H1 (cell line): Measurements from ENCODE around the gene QSOX2. TPM values are rescaled to one million over a fixed set of nuclear protein-coding genes. Genes with fewer than 3 reads are reported as not detected.

ENCODE experiments used
- CTCF ChIA-PET: fragments of 300-600 bp; sonication (Branson Sonifier 250); formaldehyde crosslinking; loops from one replicate; lab custom pipeline; 2021; ENCODE audit not compliant: partially characterized antibody; lab: Charles Lee
- POLR2A ChIA-PET: fragments of 300-600 bp; sonication (Branson Sonifier 250); formaldehyde crosslinking; loops from one replicate; lab custom pipeline; 2021; ENCODE audit warnings: inconsistent platforms; ENCODE audit not compliant: partially characterized antibody; lab: Charles Lee
- DNase-seq, 2 experiments: peaks; one replicate each; pipeline versions ENCODE4 v3.0.0 to v3.0.0-alpha.2; 2010 to 2022; ENCODE audit warnings: low spot score in 2 of 2, low read depth in 1 of 2, mixed read lengths in 1 of 2
- FAIRE-seq: peaks from 2 replicates; lab custom pipeline; 2011; peaks lifted over from hg19 to GRCh38; lab: Jason Lieb, UNC
- H2AFZ ChIP-seq: 2 replicates; pipeline ENCODE4 v1.8.1; 2012; ENCODE audit warnings: low read length, inconsistent platforms
- H2AK5ac ChIP-seq: 2 replicates; pipeline ENCODE4 v1.6.1; 2013; ENCODE audit warnings: low read depth, low read length
- H2BK120ac ChIP-seq: replicated peaks from 2 replicates; pipeline ENCODE3; 2013; ENCODE audit warnings: low read depth, low read length, inconsistent platforms
- H2BK12ac ChIP-seq: 2 replicates; pipeline ENCODE4 v1.6.1; 2013; ENCODE audit warnings: low read depth, low read length
- H2BK15ac ChIP-seq: 2 replicates; pipeline ENCODE4 v1.6.1; 2013; ENCODE audit warnings: low read length
- H2BK20ac ChIP-seq: 2 replicates; pipeline ENCODE4 v1.6.1; 2013; ENCODE audit warnings: low read length
- H2BK5ac ChIP-seq: 2 replicates; pipeline ENCODE4 v1.6.1; 2013; ENCODE audit warnings: low read depth, low read length
- H3K14ac ChIP-seq: 2 replicates; pipeline ENCODE4 v1.6.1; 2013; ENCODE audit warnings: inconsistent platforms; ENCODE audit not compliant: insufficient read length
- H3K18ac ChIP-seq: 2 replicates; pipeline ENCODE4 v1.6.1; 2013; ENCODE audit warnings: low read length; ENCODE audit errors: extremely low read depth
- H3K23ac ChIP-seq: 2 replicates; pipeline ENCODE4 v1.6.1; 2013; ENCODE audit warnings: inconsistent platforms; ENCODE audit not compliant: insufficient read length
- H3K23me2 ChIP-seq: 2 replicates; pipeline ENCODE4 v1.6.1; 2013; ENCODE audit warnings: low read depth, low read length
- H3K27ac ChIP-seq: 2 replicates; pipeline ENCODE4 v1.6.1; 2011; ENCODE audit warnings: low read depth, low read length, inconsistent platforms
- H3K27me3 ChIP-seq, 4 experiments: replicated peaks in 1 of 4; 1 replicate in 1 of 4; 2 replicates in 3 of 4; pipeline versions ENCODE4 v1.6.1 to v1.8.1; 2011 to 2013; ENCODE audit warnings: low read length in 3 of 4, mild to moderate bottlenecking in 3 of 4, inconsistent platforms in 2 of 4, mixed read lengths in 2 of 4, moderate library complexity in 1 of 4; ENCODE audit not compliant: control insufficient read depth in 3 of 4, insufficient read depth in 3 of 4; ENCODE audit errors: extremely low read depth in 1 of 4
- H3K36me3 ChIP-seq, 4 experiments: 2 replicates each; pipeline versions ENCODE4 v1.6.1 to v1.8.1; 2011 to 2013; ENCODE audit warnings: mild to moderate bottlenecking in 4 of 4, low read length in 3 of 4, moderate library complexity in 2 of 4, control low read depth in 1 of 4, inconsistent platforms in 1 of 4; ENCODE audit not compliant: insufficient read depth in 4 of 4, control insufficient read depth in 2 of 4
- H3K4ac ChIP-seq: replicated peaks from 2 replicates; pipeline ENCODE3; 2013; ENCODE audit warnings: low read length, low read depth, mixed read lengths, inconsistent platforms; ENCODE audit not compliant: insufficient read length
- H3K4me1 ChIP-seq, 4 experiments: replicated peaks in 1 of 4; 1 replicate in 1 of 4; 2 replicates in 3 of 4; pipeline versions ENCODE4 v1.6.1 to v1.8.1; 2011 to 2013; ENCODE audit warnings: low read length in 3 of 4, inconsistent platforms in 2 of 4, mixed read lengths in 1 of 4; ENCODE audit not compliant: insufficient read depth in 4 of 4, control insufficient read depth in 3 of 4
- H3K4me2 ChIP-seq, 2 experiments: 2 replicates each; pipeline versions ENCODE4 v1.6.1 to v1.8.1; 2011 to 2013; ENCODE audit warnings: low read depth in 2 of 2, low read length in 2 of 2, control low read depth in 1 of 2, inconsistent platforms in 1 of 2, mild to moderate bottlenecking in 1 of 2; ENCODE audit not compliant: insufficient read depth in 1 of 2
- H3K4me3 ChIP-seq, 4 experiments: fragments of 200-600, 300-600 bp in 1 of 4; sonication (generic), shearing (Covaris generic), sonication (Bioruptor Twin) in 1 of 4; 2 replicates each; pipeline versions ENCODE4 v1.5.1 to v1.8.1; 2011 to 2016; ENCODE audit warnings: low read length in 4 of 4, low read depth in 3 of 4, control low read depth in 2 of 4, inconsistent platforms in 2 of 4, mild to moderate bottlenecking in 2 of 4, mixed read lengths in 1 of 4, moderate library complexity in 1 of 4; ENCODE audit not compliant: insufficient read depth in 2 of 4; ENCODE audit errors: extremely low read depth in 1 of 4
- H3K56ac ChIP-seq: replicated peaks from 2 replicates; pipeline ENCODE3; 2013; ENCODE audit warnings: low read depth, mild to moderate bottlenecking, mixed read lengths, low read length, inconsistent platforms; ENCODE audit not compliant: insufficient read length
- H3K79me1 ChIP-seq: 2 replicates; pipeline ENCODE4 v1.6.1; 2013; ENCODE audit warnings: low read depth, low read length, control low read depth
- H3K79me2 ChIP-seq, 2 experiments: 2 replicates each; pipeline versions ENCODE4 v1.6.1 to v1.8.1; 2012 to 2013; ENCODE audit warnings: low read length in 2 of 2, mild to moderate bottlenecking in 2 of 2, inconsistent platforms in 1 of 2; ENCODE audit not compliant: insufficient read depth in 2 of 2, control insufficient read depth in 1 of 2
- H3K9ac ChIP-seq, 4 experiments: replicated peaks in 1 of 4; 1 replicate in 1 of 4; 2 replicates in 3 of 4; pipeline versions ENCODE4 v1.6.1 to v1.8.1; 2011 to 2013; ENCODE audit warnings: low read depth in 3 of 4, low read length in 3 of 4, control low read depth in 2 of 4, mild to moderate bottlenecking in 2 of 4, moderate library complexity in 2 of 4, inconsistent platforms in 1 of 4; ENCODE audit errors: extremely low read depth in 1 of 4
- H3K9me3 ChIP-seq, 2 experiments: 2 replicates each; pipeline versions ENCODE4 v1.6.1 to v1.8.1; 2012 to 2013; ENCODE audit warnings: mild to moderate bottlenecking in 2 of 2, moderate library complexity in 2 of 2, control low read depth in 1 of 2, inconsistent platforms in 1 of 2, low read depth in 1 of 2, low read length in 1 of 2, mixed read lengths in 1 of 2; ENCODE audit not compliant: insufficient read depth in 2 of 2
- H4K20me1 ChIP-seq, 2 experiments: replicated peaks in 1 of 2; 2 replicates each; pipeline versions ENCODE3 to v1.8.1; 2011 to 2013; ENCODE audit warnings: inconsistent platforms in 2 of 2, low read length in 2 of 2, mild to moderate bottlenecking in 1 of 2; ENCODE audit not compliant: insufficient read depth in 2 of 2, control insufficient read depth in 1 of 2
- H4K5ac ChIP-seq: 2 replicates; pipeline ENCODE4 v1.6.1; 2013; ENCODE audit warnings: low read length, low read depth, mixed read lengths, inconsistent platforms; ENCODE audit not compliant: insufficient read length
- H4K8ac ChIP-seq: 2 replicates; pipeline ENCODE4 v1.8.0; 2013; ENCODE audit warnings: mild to moderate bottlenecking, moderate library complexity, low read length, inconsistent platforms; ENCODE audit not compliant: insufficient read depth; ENCODE audit errors: extremely low read depth
- H4K91ac ChIP-seq: replicated peaks from 2 replicates; pipeline ENCODE3; 2013; ENCODE audit warnings: low read length, mixed read lengths, inconsistent platforms; ENCODE audit not compliant: insufficient read length
- BRCA1 ChIP-seq: IDR thresholded peaks from 2 replicates; pipeline ENCODE4 v1.6.1; 2012; ENCODE audit warnings: low read depth, low read length, improper control_type of control experiment
- CBX5 ChIP-seq: fragments of 300-800, 300-1000 bp; sonication (generic); IDR thresholded peaks from 2 replicates; pipeline ENCODE4 v1.7.1; 2016; ENCODE audit warnings: antibody characterized with exemption, low read length, low read depth
- EP300 ChIP-seq, 2 experiments: IDR thresholded peaks; 1 replicate in 1 of 2; 2 replicates in 1 of 2; pipeline ENCODE4 v1.6.1; 2011 to 2012; ENCODE audit warnings: low read depth in 2 of 2, low read length in 2 of 2, mild to moderate bottlenecking in 2 of 2, borderline replicate concordance in 1 of 2, inconsistent platforms in 1 of 2, moderate library complexity in 1 of 2
- EZH2 ChIP-seq: fragments of 200-600 bp; sonication (generic); IDR thresholded peaks from 2 replicates; pipeline ENCODE4 v1.7.1; 2012; ENCODE audit warnings: low read depth, mild to moderate bottlenecking, moderate library complexity, low read length, inconsistent platforms; ENCODE audit not compliant: severe bottlenecking
- FOSL1 ChIP-seq: IDR thresholded peaks from 2 replicates; pipeline ENCODE4 v1.6.1; 2011; ENCODE audit warnings: mild to moderate bottlenecking, low read depth, low read length, moderate library complexity; ENCODE audit not compliant: insufficient read depth
- GTF2F1 ChIP-seq: IDR thresholded peaks from 2 replicates; pipeline ENCODE4 v1.6.1; 2012; ENCODE audit warnings: low read depth, low read length, improper control_type of control experiment, borderline replicate concordance
- HDAC2 ChIP-seq, 2 experiments: fragments of 300-600 bp in 1 of 2; sonication (generic) in 1 of 2; IDR thresholded peaks; 2 replicates each; pipeline ENCODE4 v1.6.1; 2011 to 2012; ENCODE audit warnings: low read depth in 2 of 2, low read length in 2 of 2, mild to moderate bottlenecking in 2 of 2, moderate library complexity in 2 of 2, borderline replicate concordance in 1 of 2, inconsistent platforms in 1 of 2
- JUND ChIP-seq: IDR thresholded peaks from 2 replicates; pipeline ENCODE4 v1.6.1; 2011; ENCODE audit warnings: mild to moderate bottlenecking, improper control_type of control experiment, low read length
- SIRT6 ChIP-seq: IDR thresholded peaks from one replicate; pipeline ENCODE4 v1.7.1; 2012; ENCODE audit warnings: low read length, inconsistent platforms
- WGBS, 2 experiments: shearing (Covaris generic) in 1 of 2; methylation state at CpG; one replicate each; pipeline versions ENCODE4 v1.1.6 to v1.1.7; 2013 to 2015; ENCODE audit warnings: low lambda C conversion rate in 2 of 2, mixed read lengths in 2 of 2, inconsistent platforms in 1 of 2, low coverage in 1 of 2, missing lambda C conversion rate in 1 of 2; ENCODE audit not compliant: insufficient replicate concordance in 2 of 2, insufficient coverage in 1 of 2, insufficient read length in 1 of 2; ENCODE audit errors: extremely low coverage in 1 of 2, missing lambda C conversion rate in 1 of 2; 5-methylcytosine and 5-hydroxymethylcytosine counted together
- polyA plus RNA-seq, 7 experiments: library from polyadenylated mRNA; depleted of rRNA in 3 of 7; stranded (reverse) in 5 of 7; unstranded in 2 of 7; fragments of >200 nt in 5 of 7; fragments of 200-250 nt in 2 of 7; gene quantifications; 1 replicate in 5 of 7; 2 replicates in 1 of 7; 4 replicates in 1 of 7; pipeline versions ENCODE4 v1.2.1 to v1.2.3, GENCODE V29; 2011 to 2013; ENCODE audit warnings: missing spikeins in 2 of 7, mixed read lengths in 2 of 7
- total RNA-seq: library from RNA; stranded (reverse); fragmentation: NEBNext Ultra II Directional; extraction: Animal tissue kit (Norgen Biotek cat#: 25700); gene quantifications from 2 replicates; pipeline ENCODE4 v1.2.1, GENCODE V29; 2021
- TF ChIP-seq, protein P1 (sequence below): IDR thresholded peaks from 2 replicates; pipeline ENCODE4 v1.6.1; 2012; ENCODE audit warnings: inconsistent platforms

The QSOX2 gene
- total and polyA plus RNA-seq, 2 of the 8 experiments (the other 6 are each of a cell fraction or from before 2014, with no cell fraction given), result 18.0 to 28.6 TPM

DNA sequence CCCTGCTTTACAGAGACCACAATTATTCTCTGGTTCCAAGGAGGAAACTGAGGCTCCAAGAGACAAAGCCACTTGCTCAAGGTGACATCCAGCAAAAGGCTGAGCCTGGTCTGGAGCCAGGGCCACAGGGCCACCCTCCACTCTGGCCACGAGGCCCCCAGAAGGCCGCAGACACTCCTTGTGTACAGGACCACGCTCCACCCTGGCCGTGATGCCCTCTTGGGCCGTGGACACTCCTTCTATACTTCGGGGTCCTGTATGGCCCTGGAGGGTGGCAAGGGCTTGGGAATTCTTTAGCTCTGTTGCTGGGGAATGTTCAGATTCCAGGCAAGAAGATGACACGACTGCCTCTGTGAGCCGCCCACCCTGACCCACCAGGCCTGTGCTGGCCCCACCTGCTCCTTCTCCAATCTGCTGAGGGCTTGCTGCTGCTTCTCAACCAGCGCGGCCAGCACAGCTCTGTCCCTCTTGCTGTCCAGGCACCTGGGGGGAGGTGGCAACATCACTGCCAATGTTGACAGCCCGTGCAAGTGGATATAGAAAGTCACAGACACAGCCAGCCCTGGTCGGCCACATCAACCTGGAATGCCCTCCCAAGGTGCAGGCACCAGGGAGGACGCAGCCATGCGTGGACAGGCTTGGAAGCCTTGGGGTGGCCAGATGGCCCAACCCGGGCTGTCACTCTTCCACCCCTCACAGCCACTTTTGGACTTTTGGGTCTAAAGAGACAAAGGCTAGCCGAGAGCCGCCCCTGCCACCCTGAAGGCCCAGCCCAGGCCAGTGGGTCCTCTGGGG, 20.1 kb upstream of the QSOX2 start:
- no peak overlapping the region for H3K9ac ChIP-seq
- H3K27me3 ChIP-seq, result no peaks in the 10 kb centered on the region
- no peak overlapping the region for H2BK12ac ChIP-seq
- ChIA-PET POLR2A (no interaction called here), CTCF (interaction anchor here (1.0 to 6.0 kb wide), 4 partner anchors 10 to 42 kb away, joined by 3 to 40 read pairs (median 6); no protein-coding TSS in a partner anchor)
- no peak overlapping the region for H3K4me3 ChIP-seq
- H3K23me2 ChIP-seq, result peaks cover 4% of the 10 kb centered on the region; the same call in 1 of the 2 replicates
- no peak overlapping the region for H3K56ac ChIP-seq
- H4K8ac ChIP-seq, result no peak overlapping the region; the same call in 1 of the 2 replicates
- H3K79me1 ChIP-seq, result no peaks in the 10 kb centered on the region
- no peak overlapping the region for H3K14ac ChIP-seq
- H3K27ac ChIP-seq, result no peak overlapping the region
- 90% methylated on average over 16 of the region's 17 CpGs; no CpG with 5 or more reads in 1 of the 2 experiments for WGBS, 2 experiments
- H2BK20ac ChIP-seq, result no peak overlapping the region
- H3K36me3 ChIP-seq, result no peaks in the 10 kb centered on the region
- no peaks in the 10 kb centered on the region for H3K79me2 ChIP-seq
- H2BK15ac ChIP-seq, result no peak overlapping the region
- no peaks in the 10 kb centered on the region for H3K9me3 ChIP-seq
- no peak overlapping the region for H3K23ac ChIP-seq
- H4K91ac ChIP-seq, result no peak overlapping the region
- H2AK5ac ChIP-seq, result no peak overlapping the region
- no peak overlapping the region for H2BK120ac ChIP-seq
- no peak overlapping the region for H2BK5ac ChIP-seq
- H4K20me1 ChIP-seq, result no peaks in the 10 kb centered on the region
- H3K4me1 ChIP-seq, result peaks cover 0 to 17% (median 6%) of the 10 kb centered on the region in 4 experiments; a peak in 5 of 7 replicates
- TF ChIP-seq SIRT6 (no peak), EP300 (IDR thresholded peaks at IDR 0.05; ENCODE audit: borderline replicate concordance in 1 of 2, low read depth in 2 of 2, low read length in 2 of 2) (no peak), FOSL1 (no peak), BRCA1 (no peak), HDAC2 (IDR thresholded peaks at IDR 0.05; ENCODE audit: borderline replicate concordance in 1 of 2, low read depth in 2 of 2, low read length in 2 of 2) (no peak), EZH2 (no peak), GTF2F1 (no peak), CBX5 (no peak), JUND (no peak)
- TF ChIP-seq, protein P1, sequence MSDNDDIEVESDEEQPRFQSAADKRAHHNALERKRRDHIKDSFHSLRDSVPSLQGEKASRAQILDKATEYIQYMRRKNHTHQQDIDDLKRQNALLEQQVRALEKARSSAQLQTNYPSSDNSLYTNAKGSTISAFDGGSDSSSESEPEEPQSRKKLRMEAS, result no peak
- H3K4me2 ChIP-seq, result no peak overlapping the region
- no peak overlapping the region for H3K4ac ChIP-seq
- FAIRE-seq (no peak), DNase-seq (no peak)
- no peak overlapping the region for H3K18ac ChIP-seq
- H4K5ac ChIP-seq, result no peak overlapping the region
- no peak overlapping the region for H2AFZ ChIP-seq
